Fibroblast of lung (primary cell): ENCODE measurements around the gene KIF16B. TPM values are rescaled to one million over a fixed set of nuclear protein-coding genes. Genes with fewer than 3 reads are reported as not detected.
A peak's percentile ranks its signal among the peaks of the same experiment; 100 is the strongest.

Experiments
- DNase-seq, 2 donors: peaks; one replicate each; pipeline versions ENCODE4 v3.0.0 to v3.0.0-alpha.2; 2010; ENCODE audit warnings: low read depth in 2 of 2
- H2AFZ ChIP-seq: 2 replicates; pipeline ENCODE4 v1.5.1; 2012; ENCODE audit warnings: low read length, control low read depth, inconsistent platforms
- H3K27ac ChIP-seq: 2 replicates; pipeline ENCODE4 v1.5.1; 2011; ENCODE audit warnings: low read length, control low read depth; ENCODE audit not compliant: insufficient read depth
- H3K27me3 ChIP-seq: 2 replicates; pipeline ENCODE4 v1.5.1; 2011; ENCODE audit warnings: mild to moderate bottlenecking, low read length; ENCODE audit not compliant: control insufficient read depth, insufficient read depth
- H3K36me3 ChIP-seq: 2 replicates; pipeline ENCODE4 v1.5.1; 2011; ENCODE audit warnings: low read length; ENCODE audit not compliant: control insufficient read depth, insufficient read depth
- H3K4me1 ChIP-seq: 2 replicates; pipeline ENCODE4 v1.5.1; 2011; ENCODE audit warnings: low read length; ENCODE audit not compliant: control insufficient read depth, insufficient read depth; ENCODE audit errors: extremely low read depth
- H3K4me2 ChIP-seq: 2 replicates; pipeline ENCODE4 v1.5.1; 2011; ENCODE audit warnings: low read length, control low read depth; ENCODE audit not compliant: insufficient read depth; ENCODE audit errors: extremely low read depth
- H3K4me3 ChIP-seq, 4 experiments: fragments of 200-600 bp in 1 of 4; sonication (generic) in 1 of 4; replicated peaks in 1 of 4; 2 replicates each; pipeline ENCODE4 v1.5.1; 2011 to 2016; ENCODE audit warnings: low read length in 4 of 4, low read depth in 3 of 4, mild to moderate bottlenecking in 3 of 4, control low read depth in 2 of 4, inconsistent platforms in 1 of 4, mixed read lengths in 1 of 4; ENCODE audit not compliant: insufficient read depth in 1 of 4; ENCODE audit errors: control extremely low read depth in 1 of 4
- H3K79me2 ChIP-seq: 2 replicates; pipeline ENCODE4 v1.5.1; 2012; ENCODE audit warnings: mild to moderate bottlenecking, low read length, inconsistent platforms; ENCODE audit not compliant: control insufficient read depth, insufficient read depth
- H3K9ac ChIP-seq: 2 replicates; pipeline ENCODE4 v1.5.1; 2011; ENCODE audit warnings: mild to moderate bottlenecking, low read length, control low read depth; ENCODE audit not compliant: insufficient read depth
- H3K9me3 ChIP-seq: 2 replicates; pipeline ENCODE4 v1.5.1; 2012; ENCODE audit warnings: low read depth, low read length; ENCODE audit not compliant: control insufficient read depth, insufficient read depth
- H4K20me1 ChIP-seq: 2 replicates; pipeline ENCODE4 v1.5.1; 2011; ENCODE audit warnings: low read length; ENCODE audit not compliant: control insufficient read depth, insufficient read depth; ENCODE audit errors: extremely low read depth
- CTCF ChIP-seq, 2 donors: IDR thresholded peaks in 1 of 2; conservative IDR thresholded peaks in 1 of 2; 1 replicate in 1 of 2; 2 replicates in 1 of 2; pipeline ENCODE4 v1.5.1; 2011 to 2012; ENCODE audit warnings: low read length in 2 of 2, control low read depth in 1 of 2, inconsistent platforms in 1 of 2, low read depth in 1 of 2, mild to moderate bottlenecking in 1 of 2
- EZH2 ChIP-seq: IDR thresholded peaks from 2 replicates; pipeline ENCODE4 v1.5.1; 2012; ENCODE audit warnings: low read length, control low read depth, mild to moderate bottlenecking; ENCODE audit errors: missing control alignments
- polyA plus RNA-seq, 2 donors: library from polyadenylated mRNA; depleted of rRNA in 1 of 2; stranded (reverse) in 1 of 2; unstranded in 1 of 2; fragments of >200 nt; gene quantifications; 2 replicates each; pipeline ENCODE4 v1.2.1, GENCODE V29; 2011 to 2012; ENCODE audit warnings: missing spikeins in 1 of 2
- total RNA-seq: library from RNA; depleted of rRNA; stranded (reverse); fragments of >200 nt; gene quantifications from 2 replicates; pipeline ENCODE4 v1.2.1, GENCODE V29; 2014

Gene KIF16B
- total and polyA plus RNA-seq, 2 donors (not counting 1 experiment from before 2014, with no cell fraction given), result 7.7 to 17.3 TPM

- no peaks in the 10 kb centered on the region for H3K79me2 ChIP-seq
- no peaks in the 10 kb centered on the region for H3K36me3 ChIP-seq
- H3K4me1 ChIP-seq, result no peaks in the 10 kb centered on the region
- no peak overlapping the region for H2AFZ ChIP-seq
- no peak overlapping the region for H3K9ac ChIP-seq
- H3K27me3 ChIP-seq, result no peaks in the 10 kb centered on the region
- no peak overlapping the region for H3K4me2 ChIP-seq
- no peak overlapping the region for H3K27ac ChIP-seq
- H4K20me1 ChIP-seq, result no peaks in the 10 kb centered on the region
- TF ChIP-seq EZH2, result no peak
- TF ChIP-seq CTCF (conservative IDR thresholded peaks at IDR 0.05 in 1 of 2, IDR thresholded peaks at IDR 0.05 in 1 of 2; ENCODE audit: low read depth in 1 of 2, low read length in 2 of 2), result no peak
- H3K9me3 ChIP-seq, result no peaks in the 10 kb centered on the region
- no peak overlapping the region for H3K4me3 ChIP-seq
- DNase-seq, result no peak
Observed at GRCh38 chr20:16469395-16469905, 103.8 kb downstream of the KIF16B start.

GRCh38 chr20:16462711-16463110 is 110.5 kb downstream of the KIF16B start:
- Histone ChIP-seq H3K9me3 (no peaks in the 10 kb centered on the region), H2AFZ (no peak overlapping the region), H3K79me2 (no peaks in the 10 kb centered on the region), H3K9ac (no peak overlapping the region), H3K36me3 (no peaks in the 10 kb centered on the region), H3K4me2 (no peak overlapping the region), H3K27me3 (no peaks in the 10 kb centered on the region), H3K27ac (no peak overlapping the region), H3K4me1 (peaks cover 3% of the 10 kb centered on the region), H4K20me1 (no peaks in the 10 kb centered on the region), H3K4me3 (no peak overlapping the region)
- DNase-seq, result no peak
- TF ChIP-seq CTCF (conservative IDR thresholded peaks at IDR 0.05 in 1 of 2, IDR thresholded peaks at IDR 0.05 in 1 of 2; ENCODE audit: low read depth in 1 of 2, low read length in 2 of 2) (no peak), EZH2 (no peak)

GRCh38 chr20:16459019-16459700 is 114.1 kb downstream of the KIF16B start:
- H3K27me3 ChIP-seq, result no peaks in the 10 kb centered on the region
- peaks cover 3% of the 10 kb centered on the region for H3K4me1 ChIP-seq
- no peaks in the 10 kb centered on the region for H3K9me3 ChIP-seq
- TF ChIP-seq EZH2, result no peak
- no peak for TF ChIP-seq CTCF (conservative IDR thresholded peaks at IDR 0.05 in 1 of 2, IDR thresholded peaks at IDR 0.05 in 1 of 2; ENCODE audit: low read depth in 1 of 2, low read length in 2 of 2)
- peak overlapping the region; percentile 10 for H3K4me2 ChIP-seq
- no peaks in the 10 kb centered on the region for H3K79me2 ChIP-seq
- H2AFZ ChIP-seq, result no peak overlapping the region
- no peak overlapping the region for H3K9ac ChIP-seq
- H3K36me3 ChIP-seq, result no peaks in the 10 kb centered on the region
- no peaks in the 10 kb centered on the region for H4K20me1 ChIP-seq
- peak overlapping the region; percentile 11 for H3K27ac ChIP-seq
- no peak overlapping the region for H3K4me3 ChIP-seq
- peak; percentile 87 to 90 for DNase-seq
